GM12878 (cell line): Measurements from ENCODE around the gene PLA2G4C.
"Not testable (repeated sequence)": the region's sequence is repeated elsewhere in the genome, so short reads cannot be mapped to it uniquely, and the experiment has no call there.

Experiments used
- KDM1A ChIP-seq: fragments of 200-600 bp; sonication (generic); IDR thresholded peaks from 2 replicates; pipeline ENCODE4 v1.6.1; 2016; ENCODE audit warnings: borderline replicate concordance
- MXI1 ChIP-seq: fragments of 150-350 bp; IDR thresholded peaks from 2 replicates; pipeline ENCODE4 v1.6.1; 2011; ENCODE audit warnings: low read depth, mild to moderate bottlenecking, inconsistent platforms, low read length, improper control_type of control experiment
- NFYB ChIP-seq: IDR thresholded peaks from 2 replicates; pipeline ENCODE4 v1.6.1; 2011; ENCODE audit warnings: low read depth, mild to moderate bottlenecking, low read length, improper control_type of control experiment, moderate library complexity; ENCODE audit not compliant: insufficient read depth
- SMAD1 ChIP-seq: fragments of 450-650 bp; IDR thresholded peaks from 2 replicates; pipeline ENCODE4 v1.6.1; 2018; ENCODE audit warnings: mild to moderate bottlenecking, low read depth; ENCODE audit not compliant: partially characterized antibody
- TF ChIP-seq, protein P1 (sequence below): IDR thresholded peaks from 2 replicates; pipeline ENCODE4 v1.6.1; 2011; ENCODE audit warnings: borderline replicate concordance, low read depth, mild to moderate bottlenecking, moderate library complexity, mixed read lengths, low read length; ENCODE audit not compliant: insufficient read depth; ENCODE audit errors: extremely low read length
- TF ChIP-seq, protein P2 (sequence below): fragments of 450-650 bp; IDR thresholded peaks from 2 replicates; pipeline ENCODE4 v1.6.1; 2017; ENCODE audit warnings: antibody characterized with exemption, mild to moderate bottlenecking, moderate library complexity

DNA sequence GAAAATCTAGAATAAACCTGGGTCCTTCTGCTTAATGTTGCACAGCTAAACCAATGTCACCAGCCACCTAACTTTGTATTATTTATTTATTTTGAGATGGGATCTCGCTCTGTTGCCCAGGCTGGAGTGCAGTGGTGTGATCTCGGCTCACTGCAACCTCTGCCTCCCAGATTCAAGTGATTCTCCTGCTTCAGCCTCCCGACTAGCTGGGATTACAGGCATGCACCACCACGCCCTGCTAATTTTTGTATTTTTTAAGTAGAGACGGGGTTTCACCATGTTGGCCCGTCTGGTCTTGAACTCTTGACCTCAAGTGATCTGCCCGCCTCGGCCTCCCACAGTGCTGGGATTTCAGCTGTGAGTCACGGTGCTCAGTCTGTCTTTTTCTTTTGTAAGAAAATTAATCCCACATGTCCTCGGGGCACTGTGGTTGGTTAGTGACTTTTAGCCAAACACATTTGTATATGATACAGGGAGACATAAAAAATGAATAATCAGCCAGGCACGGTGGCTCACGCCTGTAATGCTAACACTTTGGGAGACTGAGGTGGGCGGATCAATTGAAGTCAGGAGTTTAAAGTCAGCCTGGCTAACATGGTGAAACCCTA lies 19.4 kb downstream of the PLA2G4C start:
- TF ChIP-seq, protein P1, sequence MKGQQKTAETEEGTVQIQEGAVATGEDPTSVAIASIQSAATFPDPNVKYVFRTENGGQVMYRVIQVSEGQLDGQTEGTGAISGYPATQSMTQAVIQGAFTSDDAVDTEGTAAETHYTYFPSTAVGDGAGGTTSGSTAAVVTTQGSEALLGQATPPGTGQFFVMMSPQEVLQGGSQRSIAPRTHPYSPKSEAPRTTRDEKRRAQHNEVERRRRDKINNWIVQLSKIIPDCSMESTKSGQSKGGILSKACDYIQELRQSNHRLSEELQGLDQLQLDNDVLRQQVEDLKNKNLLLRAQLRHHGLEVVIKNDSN = not testable (repeated sequence)
- not testable (repeated sequence) for TF ChIP-seq KDM1A, SMAD1, NFYB, MXI1
- TF ChIP-seq, protein P2, sequence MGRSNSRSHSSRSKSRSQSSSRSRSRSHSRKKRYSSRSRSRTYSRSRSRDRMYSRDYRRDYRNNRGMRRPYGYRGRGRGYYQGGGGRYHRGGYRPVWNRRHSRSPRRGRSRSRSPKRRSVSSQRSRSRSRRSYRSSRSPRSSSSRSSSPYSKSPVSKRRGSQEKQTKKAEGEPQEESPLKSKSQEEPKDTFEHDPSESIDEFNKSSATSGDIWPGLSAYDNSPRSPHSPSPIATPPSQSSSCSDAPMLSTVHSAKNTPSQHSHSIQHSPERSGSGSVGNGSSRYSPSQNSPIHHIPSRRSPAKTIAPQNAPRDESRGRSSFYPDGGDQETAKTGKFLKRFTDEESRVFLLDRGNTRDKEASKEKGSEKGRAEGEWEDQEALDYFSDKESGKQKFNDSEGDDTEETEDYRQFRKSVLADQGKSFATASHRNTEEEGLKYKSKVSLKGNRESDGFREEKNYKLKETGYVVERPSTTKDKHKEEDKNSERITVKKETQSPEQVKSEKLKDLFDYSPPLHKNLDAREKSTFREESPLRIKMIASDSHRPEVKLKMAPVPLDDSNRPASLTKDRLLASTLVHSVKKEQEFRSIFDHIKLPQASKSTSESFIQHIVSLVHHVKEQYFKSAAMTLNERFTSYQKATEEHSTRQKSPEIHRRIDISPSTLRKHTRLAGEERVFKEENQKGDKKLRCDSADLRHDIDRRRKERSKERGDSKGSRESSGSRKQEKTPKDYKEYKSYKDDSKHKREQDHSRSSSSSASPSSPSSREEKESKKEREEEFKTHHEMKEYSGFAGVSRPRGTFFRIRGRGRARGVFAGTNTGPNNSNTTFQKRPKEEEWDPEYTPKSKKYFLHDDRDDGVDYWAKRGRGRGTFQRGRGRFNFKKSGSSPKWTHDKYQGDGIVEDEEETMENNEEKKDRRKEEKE = not testable (repeated sequence)
